Mesodermal cell (in vitro differentiated cells): ENCODE measurements around the gene PPP1R26.

Experiments
- H3K27ac ChIP-seq: 2 replicates; pipeline ENCODE4 v1.7.0; 2013; ENCODE audit warnings: mild to moderate bottlenecking, low read depth, low read length, moderate library complexity; ENCODE audit not compliant: severe bottlenecking
- H3K36me3 ChIP-seq: 2 replicates; pipeline ENCODE4 v1.7.1; 2013; ENCODE audit warnings: mild to moderate bottlenecking, low read length, moderate library complexity; ENCODE audit not compliant: control insufficient read depth, insufficient read depth
- H3K4me1 ChIP-seq: one replicate; pipeline ENCODE4 v1.7.1; 2013; ENCODE audit warnings: mild to moderate bottlenecking, low read length; ENCODE audit not compliant: insufficient read depth, control insufficient read depth, poor library complexity, severe bottlenecking
- H3K4me3 ChIP-seq: 2 replicates; pipeline ENCODE4 v1.7.0; 2013; ENCODE audit warnings: low read length, control low read depth, mild to moderate bottlenecking; ENCODE audit not compliant: insufficient read depth, poor library complexity, severe bottlenecking; ENCODE audit errors: extremely low read depth
- H3K9me3 ChIP-seq: 2 replicates; pipeline ENCODE4 v1.7.1; 2013; ENCODE audit warnings: mild to moderate bottlenecking, low read length, moderate library complexity; ENCODE audit not compliant: control insufficient read depth
- WGBS, 2 experiments: methylation state at CpG; one replicate each; pipeline ENCODE4 v1.1.5; 2013; ENCODE audit warnings: missing lambda C conversion rate in 2 of 2; ENCODE audit not compliant: insufficient coverage in 2 of 2; 5-methylcytosine and 5-hydroxymethylcytosine counted together

Gene PPP1R26

GRCh38 chr9:135501261-135502167 is 21.9 kb downstream of the PPP1R26 start:
- Histone ChIP-seq H3K9me3 (no peaks in the 10 kb centered on the region), H3K4me3 (peak overlapping the region; percentile 89), H3K27ac (peak overlapping the region; percentile 49), H3K4me1 (peaks cover 8% of the 10 kb centered on the region), H3K36me3 (peaks cover 39% of the 10 kb centered on the region)
- 36 to 44% methylated on average over 34 to 38 of the region's 38 CpGs for WGBS, 2 experiments

GRCh38 chr9:135502168-135502872 is 22.7 kb downstream of the PPP1R26 start:
- Histone ChIP-seq H3K9me3 (no peaks in the 10 kb centered on the region), H3K4me1 (peaks cover 8% of the 10 kb centered on the region), H3K4me3 (peak overlapping the region; percentile 89), H3K36me3 (peaks cover 39% of the 10 kb centered on the region), H3K27ac (no peak overlapping the region)
- 94 to 99% methylated on average over 15 of the region's 15 CpGs for WGBS, 2 experiments

GRCh38 chr9:135502873-135503321 is 23.3 kb downstream of the PPP1R26 start:
- whole genome bisulfite sequencing, 2 experiments: 94 to 97% methylated on average over 16 of the region's 16 CpGs
- Histone ChIP-seq H3K4me3 (no peak overlapping the region), H3K9me3 (no peaks in the 10 kb centered on the region), H3K36me3 (peaks cover 39% of the 10 kb centered on the region), H3K27ac (no peak overlapping the region), H3K4me1 (peaks cover 8% of the 10 kb centered on the region)

GRCh38 chr9:135503371-135504261 is 24.0 kb downstream of the PPP1R26 start:
- H3K27ac ChIP-seq: no peak overlapping the region
- peaks cover 39% of the 10 kb centered on the region for H3K36me3 ChIP-seq
- H3K4me3 ChIP-seq: no peak overlapping the region
- 94 to 98% methylated on average over 39 of the region's 41 CpGs for WGBS, 2 experiments
- no peaks in the 10 kb centered on the region for H3K9me3 ChIP-seq
- peaks cover 8% of the 10 kb centered on the region for H3K4me1 ChIP-seq

- H3K4me3 ChIP-seq: no peak overlapping the region
- no peaks in the 10 kb centered on the region for H3K9me3 ChIP-seq
- peaks cover 4% of the 10 kb centered on the region for H3K4me1 ChIP-seq
- H3K27ac ChIP-seq: no peak overlapping the region
- 79 to 80% methylated on average over 17 to 18 of the region's 21 CpGs for WGBS, 2 experiments
- H3K36me3 ChIP-seq: peaks cover 39% of the 10 kb centered on the region
Observed at GRCh38 chr9:135504262-135505243, 25.0 kb downstream of the PPP1R26 start.

- Histone ChIP-seq H3K4me3 (no peak overlapping the region), H3K9me3 (no peaks in the 10 kb centered on the region), H3K27ac (peak overlapping the region; percentile 5), H3K4me1 (peaks cover 4% of the 10 kb centered on the region), H3K36me3 (peaks cover 39% of the 10 kb centered on the region)
- 94 to 97% methylated on average over 18 to 19 of the region's 24 CpGs for WGBS, 2 experiments
Observed at GRCh38 chr9:135505406-135506187, 26.0 kb downstream of the PPP1R26 start.

- Histone ChIP-seq H3K4me1 (peaks cover 4% of the 10 kb centered on the region), H3K36me3 (peaks cover 38% of the 10 kb centered on the region), H3K4me3 (no peak overlapping the region), H3K9me3 (no peaks in the 10 kb centered on the region), H3K27ac (peak overlapping the region; percentile 23)
- 66 to 82% methylated on average over 12 to 14 of the region's 14 CpGs for WGBS, 2 experiments
Observed at GRCh38 chr9:135506327-135507103, 26.9 kb downstream of the PPP1R26 start.

GRCh38 chr9:135507104-135508035 is 27.8 kb downstream of the PPP1R26 start:
- 89 to 91% methylated on average over 13 to 19 of the region's 23 CpGs for WGBS, 2 experiments
- Histone ChIP-seq H3K36me3 (peaks cover 30% of the 10 kb centered on the region), H3K27ac (no peak overlapping the region), H3K9me3 (no peaks in the 10 kb centered on the region), H3K4me3 (no peak overlapping the region), H3K4me1 (peaks cover 4% of the 10 kb centered on the region)
